Measurements from ENCODE around the gene KCNC3.

KCNC3 gene

GRCh38 chr19:50303558-50303957, 25.6 kb downstream of the KCNC3 start:
- Histone ChIP-seq H3K27ac (ENCODE audit: low read depth, low read length) (no peak overlapping the region), H3K27me3 (ENCODE audit: control insufficient read depth, insufficient read depth, low read length) (peaks cover 3% of the 10 kb centered on the region; the same call in 1 of the 2 replicates), H3K4me1 (ENCODE audit: control insufficient read depth, insufficient read depth, low read length) (no peaks in the 10 kb centered on the region), H3K9me3 (ENCODE audit: control insufficient read depth, insufficient read depth, low read depth, low read length) (peaks cover 10% of the 10 kb centered on the region; the same call in 1 of the 2 replicates), H3K4me3 (ENCODE audit: low read depth, low read length) (no peak overlapping the region), H3K36me3 (ENCODE audit: control insufficient read depth, insufficient read depth, low read length) (peaks cover 13% of the 10 kb centered on the region; the same call in 1 of the 2 replicates), H3K9ac (ENCODE audit: low read length) (no peak overlapping the region)

DNA sequence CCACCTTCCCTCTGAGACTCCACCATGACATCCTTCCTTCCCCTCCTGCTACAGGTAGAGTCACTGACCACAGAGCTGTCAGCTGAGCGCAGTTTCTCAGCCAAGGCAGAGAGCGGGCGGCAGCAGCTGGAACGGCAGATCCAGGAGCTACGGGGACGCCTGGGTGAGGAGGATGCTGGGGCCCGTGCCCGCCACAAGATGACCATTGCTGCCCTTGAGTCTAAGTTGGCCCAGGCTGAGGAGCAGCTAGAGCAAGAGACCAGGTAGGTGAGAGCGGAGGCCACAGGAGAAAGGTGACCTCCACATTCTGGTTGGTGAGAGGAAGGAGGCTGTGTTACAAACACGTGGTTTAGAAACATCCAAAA, 27.6 kb downstream of the KCNC3 start:
- peaks cover 14% of the 10 kb centered on the region; the same call in 1 of the 2 replicates for H3K36me3 ChIP-seq (ENCODE audit: control insufficient read depth, insufficient read depth, low read length)
- H3K9ac ChIP-seq (ENCODE audit: low read length): no peak overlapping the region
- no peak overlapping the region for H3K27ac ChIP-seq (ENCODE audit: low read depth, low read length)
- no peaks in the 10 kb centered on the region for H3K27me3 ChIP-seq (ENCODE audit: control insufficient read depth, insufficient read depth, low read length)
- H3K4me3 ChIP-seq (ENCODE audit: low read depth, low read length): no peak overlapping the region
- no peaks in the 10 kb centered on the region for H3K9me3 ChIP-seq (ENCODE audit: control insufficient read depth, insufficient read depth, low read depth, low read length)
- H3K4me1 ChIP-seq (ENCODE audit: control insufficient read depth, insufficient read depth, low read length): no peaks in the 10 kb centered on the region

DNA sequence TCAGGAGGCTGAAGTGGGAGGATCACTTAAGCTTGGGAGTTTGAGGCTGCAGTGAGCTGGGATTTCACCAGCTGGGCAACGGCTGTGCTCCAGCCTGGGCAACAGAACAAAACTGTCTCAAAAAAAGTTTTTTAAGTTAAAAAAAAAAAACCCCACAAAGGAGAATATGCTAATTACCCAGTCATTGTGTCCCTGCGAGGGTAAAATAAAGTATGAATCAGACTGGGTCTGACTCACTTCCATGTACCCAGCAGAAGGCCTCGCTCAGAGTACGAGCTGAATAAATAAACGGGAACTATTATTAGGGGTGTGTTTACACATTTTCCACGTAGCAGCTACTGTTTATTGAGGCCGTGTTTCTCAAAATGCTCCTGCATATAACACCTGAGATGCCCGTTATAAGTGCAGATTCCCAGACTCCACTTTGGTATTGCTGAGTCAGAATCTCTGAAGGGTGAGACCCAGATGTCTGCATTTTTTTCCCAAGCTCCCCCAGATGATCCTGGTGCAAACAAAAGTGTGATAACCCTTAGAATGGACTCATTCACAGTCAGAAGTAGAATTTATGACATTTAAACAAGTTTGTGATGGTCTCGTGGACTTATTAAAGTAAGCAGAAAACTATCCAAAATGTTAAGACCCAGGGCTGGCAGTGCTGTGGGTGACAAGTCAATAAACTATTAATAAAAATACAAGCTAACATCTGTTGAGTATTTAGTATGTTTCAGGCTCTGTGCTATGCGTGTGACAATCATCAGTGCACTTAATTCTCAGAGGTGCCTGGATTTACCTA, 28.2 kb downstream of the KCNC3 start:
- Histone ChIP-seq H3K9me3 (ENCODE audit: control insufficient read depth, insufficient read depth, low read depth, low read length) (no peaks in the 10 kb centered on the region), H3K27me3 (ENCODE audit: control insufficient read depth, insufficient read depth, low read length) (no peaks in the 10 kb centered on the region), H3K27ac (ENCODE audit: low read depth, low read length) (no peak overlapping the region), H3K4me3 (ENCODE audit: low read depth, low read length) (no peak overlapping the region), H3K9ac (ENCODE audit: low read length) (no peak overlapping the region), H3K36me3 (ENCODE audit: control insufficient read depth, insufficient read depth, low read length) (peaks cover 14% of the 10 kb centered on the region; the same call in 1 of the 2 replicates), H3K4me1 (ENCODE audit: control insufficient read depth, insufficient read depth, low read length) (no peaks in the 10 kb centered on the region)

DNA sequence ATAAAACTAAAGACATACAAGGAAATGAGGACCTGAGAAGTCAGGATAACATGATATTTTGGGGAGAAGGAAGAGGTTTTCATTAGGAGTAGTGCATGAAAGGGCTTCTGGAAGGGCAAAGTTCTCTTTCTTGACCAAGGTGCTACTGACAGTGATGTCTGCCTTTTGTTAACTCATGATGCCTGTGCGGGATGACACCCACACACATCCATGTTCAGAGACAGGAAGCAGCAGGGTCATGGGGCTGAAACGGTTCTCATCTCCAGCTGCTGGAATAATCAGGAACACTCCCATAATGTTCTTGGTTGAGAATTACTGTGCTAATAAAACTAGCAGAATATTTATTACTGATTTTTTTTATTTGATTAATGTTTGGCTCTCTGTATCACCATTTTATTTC, 29.1 kb downstream of the KCNC3 start:
- no peaks in the 10 kb centered on the region for H3K9me3 ChIP-seq (ENCODE audit: control insufficient read depth, insufficient read depth, low read depth, low read length)
- H3K36me3 ChIP-seq (ENCODE audit: control insufficient read depth, insufficient read depth, low read length): peaks cover 14% of the 10 kb centered on the region; the same call in 1 of the 2 replicates
- no peaks in the 10 kb centered on the region for H3K27me3 ChIP-seq (ENCODE audit: control insufficient read depth, insufficient read depth, low read length)
- H3K4me1 ChIP-seq (ENCODE audit: control insufficient read depth, insufficient read depth, low read length): no peaks in the 10 kb centered on the region
- H3K27ac ChIP-seq (ENCODE audit: low read depth, low read length): no peak overlapping the region
- H3K9ac ChIP-seq (ENCODE audit: low read length): no peak overlapping the region
- no peak overlapping the region for H3K4me3 ChIP-seq (ENCODE audit: low read depth, low read length)

GRCh38 chr19:50293263-50294004, 35.7 kb downstream of the KCNC3 start:
- Histone ChIP-seq H3K27me3 (ENCODE audit: control insufficient read depth, insufficient read depth, low read length) (no peaks in the 10 kb centered on the region), H3K27ac (ENCODE audit: low read depth, low read length) (no peak overlapping the region), H3K9me3 (ENCODE audit: control insufficient read depth, insufficient read depth, low read depth, low read length) (no peaks in the 10 kb centered on the region), H3K9ac (ENCODE audit: low read length) (no peak overlapping the region), H3K4me1 (ENCODE audit: control insufficient read depth, insufficient read depth, low read length) (peaks cover 26% of the 10 kb centered on the region), H3K4me3 (ENCODE audit: low read depth, low read length) (peak overlapping the region; percentile 33; the same call in 1 of the 2 replicates), H3K36me3 (ENCODE audit: control insufficient read depth, insufficient read depth, low read length) (0 out of 2 replicates have a peak, but pooled peaks cover 2% of the 10 kb centered on the region)

- no peak overlapping the region for H3K9ac ChIP-seq (ENCODE audit: low read length)
- peaks cover 26% of the 10 kb centered on the region for H3K4me1 ChIP-seq (ENCODE audit: control insufficient read depth, insufficient read depth, low read length)
- H3K27me3 ChIP-seq (ENCODE audit: control insufficient read depth, insufficient read depth, low read length): no peaks in the 10 kb centered on the region
- H3K27ac ChIP-seq (ENCODE audit: low read depth, low read length): no peak overlapping the region
- H3K4me3 ChIP-seq (ENCODE audit: low read depth, low read length): no peak overlapping the region
- no peaks in the 10 kb centered on the region for H3K9me3 ChIP-seq (ENCODE audit: control insufficient read depth, insufficient read depth, low read depth, low read length)
- peaks cover 4% of the 10 kb centered on the region for H3K36me3 ChIP-seq (ENCODE audit: control insufficient read depth, insufficient read depth, low read length)
Observed at GRCh38 chr19:50292216-50292827, 36.9 kb downstream of the KCNC3 start.

DNA sequence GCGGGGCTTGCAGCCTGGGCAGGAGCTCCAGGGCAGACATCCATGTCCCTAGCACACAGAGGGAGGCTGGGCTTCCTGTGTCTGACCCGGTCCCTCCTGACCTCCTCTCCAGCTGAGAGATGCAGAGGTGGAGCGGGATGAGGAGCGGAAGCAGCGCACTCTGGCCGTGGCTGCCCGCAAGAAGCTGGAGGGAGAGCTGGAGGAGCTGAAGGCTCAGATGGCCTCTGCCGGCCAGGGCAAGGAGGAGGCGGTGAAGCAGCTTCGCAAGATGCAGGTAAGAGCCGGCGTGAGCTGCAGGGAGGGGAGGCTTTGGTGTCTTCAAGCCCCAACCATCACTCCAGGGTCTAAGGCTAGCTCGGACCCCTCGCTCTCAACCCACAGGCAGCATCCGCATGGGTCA, 38.4 kb downstream of the KCNC3 start:
- H3K27me3 ChIP-seq (ENCODE audit: control insufficient read depth, insufficient read depth, low read length): no peaks in the 10 kb centered on the region
- no peak overlapping the region for H3K27ac ChIP-seq (ENCODE audit: low read depth, low read length)
- no peak overlapping the region for H3K9ac ChIP-seq (ENCODE audit: low read length)
- peaks cover 26% of the 10 kb centered on the region for H3K4me1 ChIP-seq (ENCODE audit: control insufficient read depth, insufficient read depth, low read length)
- H3K36me3 ChIP-seq (ENCODE audit: control insufficient read depth, insufficient read depth, low read length): peaks cover 13% of the 10 kb centered on the region
- H3K9me3 ChIP-seq (ENCODE audit: control insufficient read depth, insufficient read depth, low read depth, low read length): peaks cover 8% of the 10 kb centered on the region
- H3K4me3 ChIP-seq (ENCODE audit: low read depth, low read length): no peak overlapping the region

GRCh38 chr19:50290011-50290410, 39.2 kb downstream of the KCNC3 start:
- Histone ChIP-seq H3K4me1 (ENCODE audit: control insufficient read depth, insufficient read depth, low read length) (peaks cover 26% of the 10 kb centered on the region), H3K27ac (ENCODE audit: low read depth, low read length) (no peak overlapping the region), H3K36me3 (ENCODE audit: control insufficient read depth, insufficient read depth, low read length) (peaks cover 13% of the 10 kb centered on the region), H3K27me3 (ENCODE audit: control insufficient read depth, insufficient read depth, low read length) (no peaks in the 10 kb centered on the region), H3K9me3 (ENCODE audit: control insufficient read depth, insufficient read depth, low read depth, low read length) (peaks cover 14% of the 10 kb centered on the region), H3K4me3 (ENCODE audit: low read depth, low read length) (no peak overlapping the region), H3K9ac (ENCODE audit: low read length) (no peak overlapping the region)

DNA sequence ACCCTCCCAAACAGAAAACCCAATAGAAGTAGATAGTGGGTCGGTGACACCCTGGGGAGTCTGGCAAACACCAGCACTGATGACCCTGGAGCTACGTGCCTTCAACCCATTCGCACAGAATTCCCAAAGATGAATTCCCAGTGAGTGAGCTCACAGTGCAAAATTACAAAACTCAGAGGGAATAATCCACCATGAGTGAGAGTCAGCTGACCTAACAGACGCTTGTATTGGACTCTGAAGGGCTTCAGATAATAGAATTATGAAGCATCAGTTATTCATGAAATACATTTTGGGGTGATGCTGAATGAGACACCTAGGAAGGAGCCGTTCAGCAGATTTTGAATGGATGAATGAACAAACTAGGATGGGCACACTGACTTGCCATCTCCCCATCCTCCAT, 40.2 kb downstream of the KCNC3 start:
- no peak overlapping the region for H3K4me3 ChIP-seq (ENCODE audit: low read depth, low read length)
- H3K27me3 ChIP-seq (ENCODE audit: control insufficient read depth, insufficient read depth, low read length): no peaks in the 10 kb centered on the region
- H3K36me3 ChIP-seq (ENCODE audit: control insufficient read depth, insufficient read depth, low read length): peaks cover 13% of the 10 kb centered on the region
- H3K4me1 ChIP-seq (ENCODE audit: control insufficient read depth, insufficient read depth, low read length): peaks cover 26% of the 10 kb centered on the region
- H3K9me3 ChIP-seq (ENCODE audit: control insufficient read depth, insufficient read depth, low read depth, low read length): peaks cover 14% of the 10 kb centered on the region
- no peak overlapping the region for H3K9ac ChIP-seq (ENCODE audit: low read length)
- no peak overlapping the region for H3K27ac ChIP-seq (ENCODE audit: low read depth, low read length)

- Histone ChIP-seq H3K4me1 (ENCODE audit: control insufficient read depth, insufficient read depth, low read length) (peaks cover 13% of the 10 kb centered on the region), H3K27ac (ENCODE audit: low read depth, low read length) (no peak overlapping the region), H3K4me3 (ENCODE audit: low read depth, low read length) (no peak overlapping the region), H3K9me3 (ENCODE audit: control insufficient read depth, insufficient read depth, low read depth, low read length) (peaks cover 14% of the 10 kb centered on the region), H3K27me3 (ENCODE audit: control insufficient read depth, insufficient read depth, low read length) (no peaks in the 10 kb centered on the region), H3K36me3 (ENCODE audit: control insufficient read depth, insufficient read depth, low read length) (peaks cover 13% of the 10 kb centered on the region), H3K9ac (ENCODE audit: low read length) (no peak overlapping the region)
Observed at GRCh38 chr19:50287331-50287730, 41.8 kb downstream of the KCNC3 start.

GRCh38 chr19:50286443-50286842, 42.7 kb downstream of the KCNC3 start:
- Histone ChIP-seq H3K9ac (ENCODE audit: low read length) (no peak overlapping the region), H3K36me3 (ENCODE audit: control insufficient read depth, insufficient read depth, low read length) (peaks cover 19% of the 10 kb centered on the region), H3K9me3 (ENCODE audit: control insufficient read depth, insufficient read depth, low read depth, low read length) (peaks cover 14% of the 10 kb centered on the region), H3K4me1 (ENCODE audit: control insufficient read depth, insufficient read depth, low read length) (peaks cover 8% of the 10 kb centered on the region; the same call in 1 of the 2 replicates), H3K4me3 (ENCODE audit: low read depth, low read length) (no peak overlapping the region), H3K27ac (ENCODE audit: low read depth, low read length) (no peak overlapping the region), H3K27me3 (ENCODE audit: control insufficient read depth, insufficient read depth, low read length) (no peaks in the 10 kb centered on the region)

All from HUES6 (cell line).